ENCODE results near the gene NEK5.
"Not testable (repeated sequence)": the region's sequence is repeated elsewhere in the genome, so short reads cannot be mapped to it uniquely, and the experiment has no call there.

The NEK5 gene

GRCh38 chr13:52141299-52141698, 12.4 kb upstream of the NEK5 start:
- no peak for DNase-seq (ENCODE audit: low read depth, low spot score)

GRCh38 chr13:52137489-52137888, 8.6 kb upstream of the NEK5 start:
- DNase-seq (ENCODE audit: low read depth, low spot score): no peak

- DNase-seq (ENCODE audit: low read depth, low spot score): no peak
Measured at GRCh38 chr13:52136763-52137162, 7.9 kb upstream of the NEK5 start.

GRCh38 chr13:52130641-52131040, 1.8 kb upstream of the NEK5 start:
- no peak for DNase-seq (ENCODE audit: low read depth, low spot score)

GRCh38 chr13:52127783-52128702, 830 bp downstream of the NEK5 start:
- DNase-seq (ENCODE audit: low read depth, low spot score): no peak

GRCh38 chr13:52127378-52127777, 1.5 kb downstream of the NEK5 start:
- no peak for DNase-seq (ENCODE audit: low read depth, low spot score)

- DNase-seq (ENCODE audit: low read depth, low spot score): no peak
Measured at GRCh38 chr13:52125547-52125946, 3.3 kb downstream of the NEK5 start.

GRCh38 chr13:52118595-52118994, 10.3 kb downstream of the NEK5 start:
- no peak for DNase-seq (ENCODE audit: low read depth, low spot score)

- no peak for DNase-seq (ENCODE audit: low read depth, low spot score)
Measured at GRCh38 chr13:52118095-52118494, 10.8 kb downstream of the NEK5 start.

- DNase-seq (ENCODE audit: low read depth, low spot score): no peak
Measured at GRCh38 chr13:52112591-52112990, 16.3 kb downstream of the NEK5 start.

- no peak for DNase-seq (ENCODE audit: low read depth, low spot score)
Measured at GRCh38 chr13:52109116-52109670, 19.7 kb downstream of the NEK5 start.

GRCh38 chr13:52105841-52106240, 23.0 kb downstream of the NEK5 start:
- no peak for DNase-seq (ENCODE audit: low read depth, low spot score)

GRCh38 chr13:52104624-52105023, 24.2 kb downstream of the NEK5 start:
- no peak for DNase-seq (ENCODE audit: low read depth, low spot score)

GRCh38 chr13:52103386-52103785, 25.5 kb downstream of the NEK5 start:
- no peak for DNase-seq (ENCODE audit: low read depth, low spot score)

- not testable (repeated sequence) for DNase-seq (ENCODE audit: low read depth, low spot score)
Measured at GRCh38 chr13:52102423-52102822, 26.4 kb downstream of the NEK5 start.

GRCh38 chr13:52097197-52097596, 31.7 kb downstream of the NEK5 start:
- no peak for DNase-seq (ENCODE audit: low read depth, low spot score)

- DNase-seq (ENCODE audit: low read depth, low spot score): no peak
Measured at GRCh38 chr13:52096748-52097147, 32.1 kb downstream of the NEK5 start.

- DNase-seq (ENCODE audit: low read depth, low spot score): no peak
Measured at GRCh38 chr13:52096062-52096461, 32.8 kb downstream of the NEK5 start.

GRCh38 chr13:52092087-52092486, 36.8 kb downstream of the NEK5 start:
- DNase-seq (ENCODE audit: low read depth, low spot score): no peak

GRCh38 chr13:52091473-52091872, 37.4 kb downstream of the NEK5 start:
- no peak for DNase-seq (ENCODE audit: low read depth, low spot score)

- no peak for DNase-seq (ENCODE audit: low read depth, low spot score)
Measured at GRCh38 chr13:52085421-52085820, 43.5 kb downstream of the NEK5 start.

GRCh38 chr13:52084981-52085380, 43.9 kb downstream of the NEK5 start:
- not testable (repeated sequence) for DNase-seq (ENCODE audit: low read depth, low spot score)

GRCh38 chr13:52082601-52083000, 46.3 kb downstream of the NEK5 start:
- DNase-seq (ENCODE audit: low read depth, low spot score): no peak

Data from iPS DF 19.7 (cell line).